Chondrocyte (in vitro differentiated cells): ENCODE results near the gene EDARADD. TPM values are rescaled to one million over a fixed set of nuclear protein-coding genes. Genes with fewer than 3 reads are reported as not detected.
"Not testable (repeated sequence)": the region's sequence is repeated elsewhere in the genome, so short reads cannot be mapped to it uniquely, and the experiment has no call there.

ENCODE experiments used
- DNase-seq: peaks from one replicate; pipeline ENCODE4 v3.0.0; 2021; ENCODE audit warnings: mixed read lengths, low spot score
- H3K27ac Mint-ChIP-seq: one replicate; pipeline ENCODE4 v1.8.0; 2021; ENCODE audit warnings: mild to moderate bottlenecking, moderate library complexity, mixed read lengths; ENCODE audit not compliant: unreplicated experiment
- H3K27me3 Mint-ChIP-seq: 2 replicates; pipeline ENCODE4 v1.8.0; 2021; ENCODE audit warnings: low read depth, mixed read lengths
- H3K36me3 Mint-ChIP-seq: 2 replicates; pipeline ENCODE4 v1.8.0; 2021; ENCODE audit warnings: low read depth, mixed read lengths
- H3K4me1 Mint-ChIP-seq: 2 replicates; pipeline ENCODE4 v1.8.0; 2021; ENCODE audit warnings: low read depth, mild to moderate bottlenecking, mixed read lengths
- H3K4me3 Mint-ChIP-seq: one replicate; pipeline ENCODE4 v1.8.0; 2021; ENCODE audit warnings: mild to moderate bottlenecking, moderate library complexity, mixed read lengths; ENCODE audit not compliant: unreplicated experiment
- H3K9me3 Mint-ChIP-seq: 2 replicates; pipeline ENCODE4 v1.8.0; 2021; ENCODE audit warnings: low read depth, mixed read lengths
- total RNA-seq: library from RNA; stranded (reverse); gene quantifications from 3 replicates; pipeline ENCODE4 v1.2.1, GENCODE V29; 2021
- TF ChIP-seq, protein P1 (sequence below): fragments of 200-600 bp; sonication (generic); IDR thresholded peaks from 2 replicates; pipeline ENCODE4 v1.5.0; 2021; ENCODE audit warnings: antibody characterized with exemption, mild to moderate bottlenecking, moderate library complexity

The EDARADD gene
- total RNA-seq, 1 donor from 2014 or later: 0.40 TPM

DNA sequence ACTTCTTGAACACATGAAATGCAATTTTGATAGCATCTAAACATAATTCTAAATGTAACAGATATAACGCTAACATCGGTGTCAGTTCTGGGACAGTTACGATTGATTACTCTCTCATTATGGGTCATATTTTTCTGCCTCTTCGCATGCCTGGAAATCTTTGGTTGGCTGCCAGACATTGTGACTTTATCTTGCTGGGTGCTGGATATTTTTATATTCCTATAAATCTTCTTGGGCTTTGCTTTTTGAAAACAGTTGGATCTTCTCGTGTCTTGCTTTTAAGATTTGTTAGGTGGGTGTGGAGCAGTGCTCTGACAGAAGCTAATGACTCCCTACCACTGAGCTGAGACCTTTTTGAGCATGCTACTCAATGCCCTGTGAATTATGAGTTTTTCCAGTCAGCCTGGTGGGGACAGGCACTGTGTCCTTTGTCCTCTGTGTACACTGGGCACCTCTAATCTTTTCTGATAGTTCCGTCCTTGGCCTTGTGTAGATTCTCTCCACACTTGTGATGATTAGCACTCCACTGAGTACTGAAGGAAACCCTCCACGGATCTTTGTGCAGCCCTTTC, 28.0 kb upstream of the EDARADD start:
- no peaks in the 10 kb centered on the region for H3K36me3 Mint-ChIP-seq
- TF ChIP-seq, protein P1, sequence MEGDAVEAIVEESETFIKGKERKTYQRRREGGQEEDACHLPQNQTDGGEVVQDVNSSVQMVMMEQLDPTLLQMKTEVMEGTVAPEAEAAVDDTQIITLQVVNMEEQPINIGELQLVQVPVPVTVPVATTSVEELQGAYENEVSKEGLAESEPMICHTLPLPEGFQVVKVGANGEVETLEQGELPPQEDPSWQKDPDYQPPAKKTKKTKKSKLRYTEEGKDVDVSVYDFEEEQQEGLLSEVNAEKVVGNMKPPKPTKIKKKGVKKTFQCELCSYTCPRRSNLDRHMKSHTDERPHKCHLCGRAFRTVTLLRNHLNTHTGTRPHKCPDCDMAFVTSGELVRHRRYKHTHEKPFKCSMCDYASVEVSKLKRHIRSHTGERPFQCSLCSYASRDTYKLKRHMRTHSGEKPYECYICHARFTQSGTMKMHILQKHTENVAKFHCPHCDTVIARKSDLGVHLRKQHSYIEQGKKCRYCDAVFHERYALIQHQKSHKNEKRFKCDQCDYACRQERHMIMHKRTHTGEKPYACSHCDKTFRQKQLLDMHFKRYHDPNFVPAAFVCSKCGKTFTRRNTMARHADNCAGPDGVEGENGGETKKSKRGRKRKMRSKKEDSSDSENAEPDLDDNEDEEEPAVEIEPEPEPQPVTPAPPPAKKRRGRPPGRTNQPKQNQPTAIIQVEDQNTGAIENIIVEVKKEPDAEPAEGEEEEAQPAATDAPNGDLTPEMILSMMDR: no peak
- peaks cover 4% of the 10 kb centered on the region for H3K9me3 Mint-ChIP-seq
- no peak overlapping the region for H3K4me3 Mint-ChIP-seq
- no peaks in the 10 kb centered on the region for H3K4me1 Mint-ChIP-seq
- H3K27ac Mint-ChIP-seq: no peak overlapping the region
- no peak for DNase-seq
- H3K27me3 Mint-ChIP-seq: peaks cover 8% of the 10 kb centered on the region

DNA sequence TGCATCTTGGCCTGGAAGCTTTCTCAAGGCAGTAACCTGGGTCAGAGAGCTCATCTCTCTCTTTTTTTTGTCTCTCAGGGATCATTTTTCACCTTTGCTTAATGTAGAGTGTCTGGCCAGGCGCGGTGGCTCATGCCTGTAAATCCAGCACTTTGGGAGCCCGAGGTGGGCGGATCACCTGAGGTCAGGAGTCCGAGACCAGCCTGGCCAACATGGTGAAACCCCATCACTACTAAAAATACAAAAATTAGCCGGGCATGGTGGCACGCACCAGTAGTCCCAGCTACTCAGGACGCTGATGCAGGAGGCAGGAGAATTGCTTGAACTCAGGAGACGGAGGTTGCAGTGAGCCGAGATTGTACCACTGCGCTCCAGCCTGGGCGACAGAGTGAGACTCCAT, 27.4 kb upstream of the EDARADD start:
- H3K9me3 Mint-ChIP-seq, DNase-seq, H3K4me3 Mint-ChIP-seq, H3K27me3 Mint-ChIP-seq, H3K36me3 Mint-ChIP-seq, H3K4me1 Mint-ChIP-seq, H3K27ac Mint-ChIP-seq: not testable (repeated sequence)

DNA sequence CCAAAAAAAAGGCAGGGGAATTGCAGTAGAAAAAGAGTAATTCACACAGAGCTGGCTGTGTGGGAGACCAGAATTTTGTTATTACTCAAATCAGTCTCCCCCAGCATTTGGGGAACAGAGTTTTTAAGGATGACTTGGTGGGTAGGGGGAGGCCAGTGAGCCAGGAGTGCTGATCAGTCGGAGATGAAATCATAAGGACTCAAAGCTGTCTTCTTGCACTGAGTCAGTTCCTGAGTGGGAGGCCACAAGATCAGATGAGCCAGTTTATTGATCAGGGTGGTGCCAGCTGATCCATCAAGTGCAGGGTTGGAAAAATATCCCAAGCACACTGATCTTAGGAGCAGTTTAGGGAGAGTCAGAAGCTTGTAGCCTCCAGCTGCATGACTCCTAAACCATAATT, 23.7 kb upstream of the EDARADD start:
- H3K27me3 Mint-ChIP-seq: peaks cover 12% of the 10 kb centered on the region
- H3K27ac Mint-ChIP-seq: no peak overlapping the region
- no peaks in the 10 kb centered on the region for H3K4me1 Mint-ChIP-seq
- H3K4me3 Mint-ChIP-seq: no peak overlapping the region
- no peak for DNase-seq
- TF ChIP-seq, protein P1: no peak
- no peaks in the 10 kb centered on the region for H3K36me3 Mint-ChIP-seq
- H3K9me3 Mint-ChIP-seq: peaks cover 4% of the 10 kb centered on the region

DNA sequence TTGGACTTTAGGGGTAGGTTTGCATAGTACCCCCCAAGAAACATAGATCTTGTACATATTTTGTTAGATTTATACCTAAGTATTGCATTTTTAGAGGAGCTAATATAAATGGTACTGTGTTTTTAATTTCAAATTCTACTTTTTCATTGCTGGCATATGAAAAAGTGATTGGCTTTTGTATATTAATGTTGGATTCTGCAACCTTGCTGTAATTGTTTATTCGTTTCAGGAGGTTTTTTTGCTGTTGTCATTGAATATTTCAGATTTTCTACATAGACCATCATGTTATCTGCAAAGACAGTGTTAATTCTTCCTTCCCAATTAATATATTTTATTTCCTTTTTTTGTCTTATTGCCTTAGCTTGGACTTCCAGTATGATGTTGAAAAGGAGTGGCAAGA, 23.0 kb upstream of the EDARADD start:
- no peaks in the 10 kb centered on the region for H3K36me3 Mint-ChIP-seq
- H3K4me3 Mint-ChIP-seq: no peak overlapping the region
- DNase-seq: no peak
- no peak overlapping the region for H3K27ac Mint-ChIP-seq
- TF ChIP-seq, protein P1: no peak
- no peaks in the 10 kb centered on the region for H3K4me1 Mint-ChIP-seq
- H3K27me3 Mint-ChIP-seq: peaks cover 5% of the 10 kb centered on the region
- H3K9me3 Mint-ChIP-seq: peaks cover 4% of the 10 kb centered on the region

DNA sequence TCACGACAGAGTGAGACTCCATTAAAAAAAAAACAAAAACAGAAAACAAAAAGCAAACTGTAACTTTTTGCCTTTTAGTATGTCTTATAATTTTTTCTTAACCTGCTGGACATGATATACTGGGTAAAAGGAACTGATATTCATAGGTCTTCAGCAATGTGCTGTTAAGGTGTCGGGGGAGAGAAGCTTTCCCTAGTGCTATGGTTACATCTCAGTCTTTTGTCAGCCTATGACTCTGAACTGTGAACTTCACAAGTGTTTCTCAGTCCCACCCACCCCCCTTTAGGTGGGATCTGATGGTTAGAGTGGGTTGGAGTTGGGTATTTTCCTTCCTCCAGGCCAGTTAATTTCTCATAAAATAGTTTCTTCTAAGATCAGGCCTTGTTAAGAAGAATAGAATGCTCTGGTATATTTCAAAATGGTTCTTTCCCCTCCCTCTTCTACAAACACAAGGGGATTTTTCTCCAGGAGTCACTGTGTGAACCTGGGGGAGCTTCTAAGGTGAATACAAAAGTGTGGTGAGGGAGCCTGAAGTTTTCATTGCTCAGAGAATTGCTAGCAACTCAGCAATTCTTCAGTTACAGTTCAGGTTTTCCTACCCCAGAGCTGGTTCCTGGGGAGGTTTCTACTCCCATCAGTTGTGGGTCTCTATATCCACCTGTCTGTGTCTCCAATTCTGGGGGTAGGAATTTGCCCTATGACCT, 16.1 kb upstream of the EDARADD start:
- TF ChIP-seq, protein P1: no peak

More for the DNA sequence above, 16.1 kb upstream of the EDARADD start:
- no peak overlapping the region for H3K4me3 Mint-ChIP-seq
- no peaks in the 10 kb centered on the region for H3K4me1 Mint-ChIP-seq
- H3K36me3 Mint-ChIP-seq: no peaks in the 10 kb centered on the region
- DNase-seq: no peak
- peaks cover 2% of the 10 kb centered on the region for H3K27me3 Mint-ChIP-seq
- H3K27ac Mint-ChIP-seq: no peak overlapping the region
- H3K9me3 Mint-ChIP-seq: peaks cover 16% of the 10 kb centered on the region
